Upper lobe of right lung (tissue), 1 donor: ENCODE data around the gene PHOX2A. TPM values are rescaled to one million over a fixed set of nuclear protein-coding genes. Genes with fewer than 3 reads are reported as not detected.

ENCODE experiments used
- ATAC-seq: fragments of 200-7000 bp; cut with Tn5 transposase; one replicate; pipeline ENCODE4 v1.9.1; 2020; ENCODE audit warnings: mild to moderate bottlenecking, moderate library complexity
- DNase-seq: peaks from one replicate; pipeline ENCODE4 v3.0.0-alpha.2; 2020
- H3K27ac ChIP-seq: fragments of 200-600 bp; one replicate; pipeline ENCODE4 v1.8.0; 2022
- H3K27me3 ChIP-seq: fragments of 200-600 bp; one replicate; pipeline ENCODE4 v1.8.0; 2022; ENCODE audit warnings: mild to moderate bottlenecking
- H3K36me3 ChIP-seq: fragments of 200-600 bp; one replicate; pipeline ENCODE4 v1.8.0; 2022
- H3K4me1 ChIP-seq: fragments of 200-600 bp; one replicate; pipeline ENCODE4 v1.8.0; 2022
- H3K4me3 ChIP-seq: fragments of 200-600 bp; one replicate; pipeline ENCODE4 v1.8.0; 2022; ENCODE audit warnings: mild to moderate bottlenecking
- H3K9me3 ChIP-seq: fragments of 200-600 bp; one replicate; pipeline ENCODE4 v1.8.0; 2022
- CTCF ChIP-seq: fragments of 200-600 bp; IDR thresholded peaks from one replicate; pipeline ENCODE4 v1.8.0; 2022; ENCODE audit warnings: antibody characterized with exemption
- intact Hi-C: fragments of 100-400 bp; cut with DNase I; formaldehyde crosslinking; loops from one replicate; pipeline ENCODE4 v1.11.0; 2022
- total RNA-seq: library from RNA; stranded (reverse); fragmentation: NEBNext Ultra II Directional; extraction: Animal tissue kit (Norgen Biotek cat#: 25700); gene quantifications from one replicate; pipeline ENCODE4 v1.2.1, GENCODE V29; 2021
- donor health status: DM: no; HTN: yes; CAD: no; lungs with severe emphysema.

PHOX2A gene
- total RNA-seq, 1 donor from 2014 or later: not detected

- Histone ChIP-seq H3K4me3 (no peak overlapping the region), H3K4me1 (peaks cover 26% of the 10 kb centered on the region), H3K36me3 (no peaks in the 10 kb centered on the region), H3K9me3 (no peaks in the 10 kb centered on the region), H3K27ac (no peak overlapping the region), H3K27me3 (no peaks in the 10 kb centered on the region)
- ATAC-seq (no peak), DNase-seq (no peak)
- TF ChIP-seq CTCF: no peak
- intact Hi-C loops: no loop called here
These were observed 22.4 kb downstream of the PHOX2A start for GRCh38 chr11:72221386-72222075.

GRCh38 chr11:72220696-72221363 lies 23.1 kb downstream of the PHOX2A start:
- DNase-seq (no peak), ATAC-seq (no peak)
- H3K4me3 ChIP-seq: no peak overlapping the region
- no peaks in the 10 kb centered on the region for H3K9me3 ChIP-seq
- H3K27ac ChIP-seq: no peak overlapping the region
- peaks cover 22% of the 10 kb centered on the region for H3K4me1 ChIP-seq
- TF ChIP-seq CTCF: no peak
- no peaks in the 10 kb centered on the region for H3K36me3 ChIP-seq
- no peaks in the 10 kb centered on the region for H3K27me3 ChIP-seq
- intact Hi-C loops: no loop called here

GRCh38 chr11:72218251-72218745 lies 25.7 kb downstream of the PHOX2A start:
- Histone ChIP-seq H3K27me3 (no peaks in the 10 kb centered on the region), H3K36me3 (no peaks in the 10 kb centered on the region), H3K4me3 (no peak overlapping the region), H3K9me3 (no peaks in the 10 kb centered on the region), H3K4me1 (peaks cover 14% of the 10 kb centered on the region), H3K27ac (no peak overlapping the region)
- DNase-seq: no peak
- TF ChIP-seq CTCF: no peak
- no peak for ATAC-seq
- intact Hi-C loops: no loop called here

- peak; percentile 38 for ATAC-seq
- no peak for TF ChIP-seq CTCF
These were observed 26.1 kb downstream of the PHOX2A start for GRCh38 chr11:72217841-72218240.

GRCh38 chr11:72216638-72217037 lies 27.3 kb downstream of the PHOX2A start, which contains the start of gene FOLR2:
TSS of gene FOLR2 (plus strand) at chr11:72216794. CDS start at chr11:72218585, 1,791 bp downstream.
- no peaks in the 10 kb centered on the region for H3K36me3 ChIP-seq
- H3K27me3 ChIP-seq: no peaks in the 10 kb centered on the region
- DNase-seq: no peak
- H3K9me3 ChIP-seq: no peaks in the 10 kb centered on the region
- peak within 1 kb of the TSS; percentile 4 for H3K27ac ChIP-seq
- TF ChIP-seq CTCF: no peak
- no peak for ATAC-seq
- peaks cover 1% of the 10 kb centered on the region for H3K4me1 ChIP-seq
- H3K4me3 ChIP-seq: no peak within 1 kb of the TSS
- intact Hi-C loops: no loop called here

More at GRCh38 chr11:72217841-72218240, 26.1 kb downstream of the PHOX2A start:
- Histone ChIP-seq H3K9me3 (no peaks in the 10 kb centered on the region), H3K27me3 (no peaks in the 10 kb centered on the region), H3K4me3 (no peak overlapping the region), H3K4me1 (peaks cover 13% of the 10 kb centered on the region), H3K36me3 (no peaks in the 10 kb centered on the region), H3K27ac (peak overlapping the region; percentile 4)
- intact Hi-C loops: no loop called here
- no peak for DNase-seq
